Chondrocyte (in vitro differentiated cells): ENCODE data around the gene APOA1. TPM values are rescaled to one million over a fixed set of nuclear protein-coding genes. Genes with fewer than 3 reads are reported as not detected.

ENCODE experiments used
- DNase-seq: peaks from one replicate; pipeline ENCODE4 v3.0.0; 2021; ENCODE audit warnings: mixed read lengths, low spot score
- H3K27ac Mint-ChIP-seq: one replicate; pipeline ENCODE4 v1.8.0; 2021; ENCODE audit warnings: mild to moderate bottlenecking, moderate library complexity, mixed read lengths; ENCODE audit not compliant: unreplicated experiment
- H3K27me3 Mint-ChIP-seq: 2 replicates; pipeline ENCODE4 v1.8.0; 2021; ENCODE audit warnings: low read depth, mixed read lengths
- H3K36me3 Mint-ChIP-seq: 2 replicates; pipeline ENCODE4 v1.8.0; 2021; ENCODE audit warnings: low read depth, mixed read lengths
- H3K4me1 Mint-ChIP-seq: 2 replicates; pipeline ENCODE4 v1.8.0; 2021; ENCODE audit warnings: low read depth, mild to moderate bottlenecking, mixed read lengths
- H3K4me3 Mint-ChIP-seq: one replicate; pipeline ENCODE4 v1.8.0; 2021; ENCODE audit warnings: mild to moderate bottlenecking, moderate library complexity, mixed read lengths; ENCODE audit not compliant: unreplicated experiment
- H3K9me3 Mint-ChIP-seq: 2 replicates; pipeline ENCODE4 v1.8.0; 2021; ENCODE audit warnings: low read depth, mixed read lengths
- CTCF ChIP-seq: fragments of 200-600 bp; sonication (generic); IDR thresholded peaks from 2 replicates; pipeline ENCODE4 v1.5.0; 2021; ENCODE audit warnings: antibody characterized with exemption, mild to moderate bottlenecking, moderate library complexity
- total RNA-seq: library from RNA; stranded (reverse); gene quantifications from 3 replicates; pipeline ENCODE4 v1.2.1, GENCODE V29; 2021

Gene APOA1
- total RNA-seq, 1 donor from 2014 or later, result not detected

- peaks cover 11% of the 10 kb centered on the region for H3K4me1 Mint-ChIP-seq
- no peak for TF ChIP-seq CTCF
- no peak for DNase-seq
- H3K9me3 Mint-ChIP-seq, result no peaks in the 10 kb centered on the region
- H3K27ac Mint-ChIP-seq, result no peak overlapping the region
- no peaks in the 10 kb centered on the region for H3K27me3 Mint-ChIP-seq
- H3K4me3 Mint-ChIP-seq, result no peak overlapping the region
- H3K36me3 Mint-ChIP-seq, result no peaks in the 10 kb centered on the region
Observed at GRCh38 chr11:116792869-116793771, 44.3 kb downstream of the APOA1 start.

GRCh38 chr11:116792144-116792868, 45.1 kb downstream of the APOA1 start:
- H3K4me1 Mint-ChIP-seq, result peaks cover 12% of the 10 kb centered on the region

DNA sequence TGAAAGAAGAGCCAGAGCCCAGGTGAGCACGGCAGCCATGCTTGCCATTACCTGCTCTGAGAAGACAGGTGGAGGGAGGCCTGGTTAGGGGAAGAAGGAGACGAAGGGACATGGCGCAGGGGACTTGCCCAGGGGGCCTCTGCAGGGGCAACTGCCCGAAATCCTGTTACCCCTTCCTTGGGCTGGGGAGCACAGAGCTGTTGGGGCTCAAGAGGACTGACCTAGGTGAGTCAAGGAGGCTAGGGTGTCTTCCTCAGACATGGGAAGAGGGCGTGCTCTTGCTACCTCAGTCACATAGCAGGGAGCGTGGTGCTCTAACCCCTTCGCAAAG, 45.6 kb downstream of the APOA1 start, which contains the start of gene APOA5:
Gene APOA5, minus strand, starts transcription at position 67 of the 331 bp plus-strand sequence. Its CDS starts 19 bp downstream, at position 48.
- Mint-ChIP-seq H3K27ac (no peak within 1 kb of the TSS), H3K4me3 (no peak within 1 kb of the TSS), H3K36me3 (no peaks in the 10 kb centered on the region), H3K4me1 (peaks cover 17% of the 10 kb centered on the region), H3K9me3 (no peaks in the 10 kb centered on the region), H3K27me3 (no peaks in the 10 kb centered on the region)
- no peak for DNase-seq
- no peak for TF ChIP-seq CTCF

More at GRCh38 chr11:116792144-116792868, 45.1 kb downstream of the APOA1 start:
- no peak overlapping the region for H3K27ac Mint-ChIP-seq
- H3K4me3 Mint-ChIP-seq, result no peak overlapping the region
- TF ChIP-seq CTCF, result no peak
- H3K9me3 Mint-ChIP-seq, result no peaks in the 10 kb centered on the region
- DNase-seq, result no peak
- H3K27me3 Mint-ChIP-seq, result no peaks in the 10 kb centered on the region
- H3K36me3 Mint-ChIP-seq, result no peaks in the 10 kb centered on the region

- Mint-ChIP-seq H3K4me1 (peaks cover 22% of the 10 kb centered on the region), H3K27ac (no peak overlapping the region), H3K27me3 (no peaks in the 10 kb centered on the region), H3K4me3 (no peak overlapping the region), H3K9me3 (no peaks in the 10 kb centered on the region), H3K36me3 (no peaks in the 10 kb centered on the region)
- peak; percentile 91 for TF ChIP-seq CTCF
- no peak for DNase-seq
Observed at GRCh38 chr11:116791002-116791812, 46.2 kb downstream of the APOA1 start.
